ENCODE results near the gene ADAMTS2.

DNA sequence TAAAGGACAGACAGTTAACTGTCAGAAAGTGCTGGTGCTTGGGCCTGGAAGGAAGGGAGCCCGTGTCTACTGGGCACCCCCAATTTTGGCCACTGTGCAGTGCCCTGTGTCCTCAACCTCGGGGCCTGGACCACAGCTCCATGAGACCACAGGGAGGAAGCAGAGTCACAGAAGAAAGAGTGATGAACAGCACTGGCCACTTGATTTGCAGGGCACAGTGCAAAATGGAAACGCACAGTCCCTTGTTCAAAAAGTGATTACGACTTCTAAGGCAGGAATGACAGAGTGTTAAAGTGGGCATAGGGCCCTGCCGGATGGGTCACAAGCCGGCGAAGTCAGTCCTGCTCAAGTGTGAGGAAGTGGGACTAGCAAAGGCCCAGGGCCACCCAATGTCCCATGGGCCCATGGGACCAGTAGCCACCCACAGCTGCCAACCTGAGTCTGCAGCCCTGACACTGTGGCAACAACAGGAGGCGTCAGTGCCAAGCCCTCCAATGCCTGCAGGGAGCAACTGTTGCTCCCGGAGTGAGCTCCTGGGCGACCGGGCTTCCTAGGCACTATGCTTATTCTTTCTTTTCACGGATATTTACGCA is 85.4 kb downstream of the ADAMTS2 start:
- TF ChIP-seq, protein P1, sequence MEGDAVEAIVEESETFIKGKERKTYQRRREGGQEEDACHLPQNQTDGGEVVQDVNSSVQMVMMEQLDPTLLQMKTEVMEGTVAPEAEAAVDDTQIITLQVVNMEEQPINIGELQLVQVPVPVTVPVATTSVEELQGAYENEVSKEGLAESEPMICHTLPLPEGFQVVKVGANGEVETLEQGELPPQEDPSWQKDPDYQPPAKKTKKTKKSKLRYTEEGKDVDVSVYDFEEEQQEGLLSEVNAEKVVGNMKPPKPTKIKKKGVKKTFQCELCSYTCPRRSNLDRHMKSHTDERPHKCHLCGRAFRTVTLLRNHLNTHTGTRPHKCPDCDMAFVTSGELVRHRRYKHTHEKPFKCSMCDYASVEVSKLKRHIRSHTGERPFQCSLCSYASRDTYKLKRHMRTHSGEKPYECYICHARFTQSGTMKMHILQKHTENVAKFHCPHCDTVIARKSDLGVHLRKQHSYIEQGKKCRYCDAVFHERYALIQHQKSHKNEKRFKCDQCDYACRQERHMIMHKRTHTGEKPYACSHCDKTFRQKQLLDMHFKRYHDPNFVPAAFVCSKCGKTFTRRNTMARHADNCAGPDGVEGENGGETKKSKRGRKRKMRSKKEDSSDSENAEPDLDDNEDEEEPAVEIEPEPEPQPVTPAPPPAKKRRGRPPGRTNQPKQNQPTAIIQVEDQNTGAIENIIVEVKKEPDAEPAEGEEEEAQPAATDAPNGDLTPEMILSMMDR (conservative IDR thresholded peaks at IDR 0.05; ENCODE audit: low read depth in 2 of 2), result no peak
- TF ChIP-seq EZH2 (IDR thresholded peaks at IDR 0.05; ENCODE audit: low read depth, unreplicated experiment), result no peak
- TF ChIP-seq POLR2AphosphoS5 (IDR thresholded peaks at IDR 0.05; ENCODE audit: low read depth), result no peak
- no peak for TF ChIP-seq EZH2phosphoT487 (IDR thresholded peaks at IDR 0.05; ENCODE audit: unreplicated experiment)
- TF ChIP-seq STAT1 (IDR thresholded peaks at IDR 0.05; ENCODE audit: unreplicated experiment), result no peak
- TF ChIP-seq, protein P2, sequence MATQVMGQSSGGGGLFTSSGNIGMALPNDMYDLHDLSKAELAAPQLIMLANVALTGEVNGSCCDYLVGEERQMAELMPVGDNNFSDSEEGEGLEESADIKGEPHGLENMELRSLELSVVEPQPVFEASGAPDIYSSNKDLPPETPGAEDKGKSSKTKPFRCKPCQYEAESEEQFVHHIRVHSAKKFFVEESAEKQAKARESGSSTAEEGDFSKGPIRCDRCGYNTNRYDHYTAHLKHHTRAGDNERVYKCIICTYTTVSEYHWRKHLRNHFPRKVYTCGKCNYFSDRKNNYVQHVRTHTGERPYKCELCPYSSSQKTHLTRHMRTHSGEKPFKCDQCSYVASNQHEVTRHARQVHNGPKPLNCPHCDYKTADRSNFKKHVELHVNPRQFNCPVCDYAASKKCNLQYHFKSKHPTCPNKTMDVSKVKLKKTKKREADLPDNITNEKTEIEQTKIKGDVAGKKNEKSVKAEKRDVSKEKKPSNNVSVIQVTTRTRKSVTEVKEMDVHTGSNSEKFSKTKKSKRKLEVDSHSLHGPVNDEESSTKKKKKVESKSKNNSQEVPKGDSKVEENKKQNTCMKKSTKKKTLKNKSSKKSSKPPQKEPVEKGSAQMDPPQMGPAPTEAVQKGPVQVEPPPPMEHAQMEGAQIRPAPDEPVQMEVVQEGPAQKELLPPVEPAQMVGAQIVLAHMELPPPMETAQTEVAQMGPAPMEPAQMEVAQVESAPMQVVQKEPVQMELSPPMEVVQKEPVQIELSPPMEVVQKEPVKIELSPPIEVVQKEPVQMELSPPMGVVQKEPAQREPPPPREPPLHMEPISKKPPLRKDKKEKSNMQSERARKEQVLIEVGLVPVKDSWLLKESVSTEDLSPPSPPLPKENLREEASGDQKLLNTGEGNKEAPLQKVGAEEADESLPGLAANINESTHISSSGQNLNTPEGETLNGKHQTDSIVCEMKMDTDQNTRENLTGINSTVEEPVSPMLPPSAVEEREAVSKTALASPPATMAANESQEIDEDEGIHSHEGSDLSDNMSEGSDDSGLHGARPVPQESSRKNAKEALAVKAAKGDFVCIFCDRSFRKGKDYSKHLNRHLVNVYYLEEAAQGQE (IDR thresholded peaks at IDR 0.05; ENCODE audit: unreplicated experiment), result no peak
- no peak for TF ChIP-seq ETS1 (IDR thresholded peaks at IDR 0.05)
- TF ChIP-seq JUNB (IDR thresholded peaks at IDR 0.05; ENCODE audit: unreplicated experiment), result no peak

Data from GM23338 (cell line).